RWPE1 (cell line): Measurements from ENCODE around the gene DSG1.

ENCODE experiments used
- CTCF ChIA-PET: fragments of 350-600 bp; sonication (Branson Sonifier 250); formaldehyde crosslinking; extraction: SDS; loops from one replicate; lab custom pipeline; 2021; lab: Yijun Ruan, JAX
- POLR2A ChIA-PET: fragments of 400-600 bp; formaldehyde crosslinking; extraction: SDS; loops from one replicate; lab custom pipeline; 2020; ENCODE audit warnings: antibody characterized with exemption; ENCODE audit not compliant: low non-redundant PET; lab: Yijun Ruan, JAX
- DNase-seq: peaks from one replicate; pipeline ENCODE4 v3.0.0; 2012; ENCODE audit warnings: low spot score
- H3K27ac ChIP-seq: fragments of 450-650 bp; 2 replicates; pipeline ENCODE4 v1.5.1; 2017
- CTCF ChIP-seq: fragments of 450-650 bp; conservative IDR thresholded peaks from 2 replicates; pipeline ENCODE4 v1.5.1; 2017; ENCODE audit warnings: low read depth, mild to moderate bottlenecking

Gene DSG1

GRCh38 chr18:31401156-31402025, 83.4 kb downstream of the DSG1 start:
- ChIA-PET POLR2A (no interaction called here), CTCF (interaction anchor here (0.6 kb wide), 1 partner anchor 428 kb away, joined by 3 read pairs; no protein-coding TSS in a partner anchor)
- TF ChIP-seq CTCF, result no peak
- no peak for DNase-seq
- no peak overlapping the region for H3K27ac ChIP-seq

GRCh38 chr18:31402026-31402373, 84.0 kb downstream of the DSG1 start:
- H3K27ac ChIP-seq, result no peak overlapping the region
- POLR2A ChIA-PET, result no interaction called here
- no peak for DNase-seq
- CTCF ChIA-PET, result interaction anchor here (0.6 kb wide), 1 partner anchor 428 kb away, joined by 3 read pairs; no protein-coding TSS in a partner anchor
- TF ChIP-seq CTCF, result no peak

- TF ChIP-seq CTCF, result no peak
- CTCF ChIA-PET, result no interaction called here
- POLR2A ChIA-PET, result no interaction called here
- no peak for DNase-seq
- no peak overlapping the region for H3K27ac ChIP-seq
These were observed 85.4 kb downstream of the DSG1 start for GRCh38 chr18:31403409-31403808.
